NCI-H345 (cell line): ENCODE results near the gene CST1.

Source experiments
- DNase-seq: peaks from one replicate; lab custom pipeline; 2025; lab: John Stamatoyannopoulos, UW

Gene CST1

DNA sequence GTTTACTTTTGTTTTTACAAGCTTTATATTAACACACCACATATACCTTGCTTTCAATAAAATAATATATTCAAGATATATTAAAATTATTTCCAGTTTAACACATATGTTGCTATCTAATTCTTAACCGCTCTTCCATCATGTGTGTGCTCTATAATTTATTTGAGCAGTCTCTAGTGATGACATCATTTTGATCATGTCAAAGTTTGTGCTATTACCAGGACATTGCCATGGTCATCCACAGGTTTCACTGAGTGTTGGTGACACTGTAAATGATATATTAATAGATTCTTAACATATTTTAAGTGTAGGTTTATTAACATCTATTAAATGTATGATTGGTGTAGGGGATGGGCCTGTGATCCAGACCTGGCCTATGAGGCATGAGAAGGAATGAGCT lies 44.8 kb downstream of the CST1 start:
- DNase-seq: no peak

DNA sequence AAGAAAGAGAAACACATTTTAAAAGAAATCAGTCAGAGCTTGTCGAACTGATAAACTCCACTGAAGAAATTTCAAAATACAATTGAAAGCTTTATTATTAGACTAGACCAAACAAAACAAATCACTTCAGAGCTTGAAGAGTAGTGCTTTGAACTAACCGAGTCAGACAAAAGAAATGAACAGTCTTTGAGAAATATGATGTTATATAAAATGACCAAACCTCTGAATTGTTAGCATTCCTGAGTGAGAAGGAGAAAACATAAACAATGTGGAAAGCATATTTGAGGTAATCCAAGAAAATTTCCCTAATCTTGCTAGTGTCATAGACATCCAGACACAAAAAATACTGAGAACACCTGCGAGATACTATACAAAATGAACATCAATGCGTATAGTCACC lies 48.7 kb downstream of the CST1 start:
- no peak for DNase-seq

DNA sequence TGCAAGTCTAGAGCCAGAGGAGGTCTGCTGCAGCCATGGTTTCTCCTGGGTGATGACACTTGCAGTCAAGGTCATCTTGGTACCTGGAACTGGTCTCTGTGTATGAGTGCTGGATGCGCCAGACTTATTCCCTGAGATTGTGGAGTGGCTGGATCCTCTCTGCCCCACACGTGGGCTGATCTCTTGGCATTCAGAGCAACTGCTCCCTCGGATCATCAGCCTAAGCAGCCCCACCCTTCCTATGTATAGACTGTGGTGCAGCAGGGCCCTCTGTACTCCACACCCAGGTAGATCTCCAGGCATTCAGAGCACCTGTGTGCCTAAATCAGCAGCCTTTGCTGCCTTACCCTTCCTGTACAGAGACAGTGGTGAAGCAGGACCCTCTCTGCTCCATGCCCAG lies 49.8 kb downstream of the CST1 start:
- no peak for DNase-seq

DNA sequence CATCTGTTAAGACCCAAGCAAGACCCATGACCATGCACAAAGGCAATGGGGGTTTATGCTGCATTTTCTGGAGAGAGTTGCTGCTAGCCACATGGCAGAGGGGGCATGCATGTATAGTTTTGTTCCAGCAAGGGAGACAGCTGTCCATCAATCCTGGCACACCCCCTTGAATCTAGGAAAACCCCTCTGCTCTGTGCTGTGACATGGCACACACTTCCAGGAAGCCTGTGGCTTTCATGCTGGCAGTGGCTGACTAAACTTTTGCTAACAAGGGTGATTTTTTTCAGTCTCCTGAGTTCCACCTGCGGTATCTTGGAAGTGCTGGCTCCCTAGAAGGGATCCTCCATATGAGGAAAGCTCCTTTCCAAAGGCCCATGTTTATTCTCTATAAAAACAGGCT lies 52.8 kb downstream of the CST1 start:
- no peak for DNase-seq
